ENCODE measurements around the gene SPOCK2. TPM values are rescaled to one million over a fixed set of nuclear protein-coding genes. Genes with fewer than 3 reads are reported as not detected.

SPOCK2 gene
- total RNA-seq, 1 donor from 2014 or later: 187 TPM

GRCh38 chr10:72086466-72087391 lies 1.6 kb downstream of the SPOCK2 start:
- Histone ChIP-seq H3K27ac (peak overlapping the region; percentile 83), H3K4me3 (peak overlapping the region; percentile 60), H3K4me1 (peaks cover 14% of the 10 kb centered on the region), H3K36me3 (no peaks in the 10 kb centered on the region), H3K27me3 (peaks cover 24% of the 10 kb centered on the region), H3K9me3 (no peaks in the 10 kb centered on the region)
- DNase-seq: peak; percentile 80
- intact Hi-C loops (cut with DNase I): no loop called here
- ATAC-seq: peak; percentile 34
- TF ChIP-seq CTCF (IDR thresholded peaks at IDR 0.05): no peak

GRCh38 chr10:72085864-72086465 lies 2.4 kb downstream of the SPOCK2 start:
- DNase-seq: no peak
- Histone ChIP-seq H3K9me3 (no peaks in the 10 kb centered on the region), H3K36me3 (no peaks in the 10 kb centered on the region), H3K4me3 (peak overlapping the region; percentile 60), H3K27me3 (peaks cover 24% of the 10 kb centered on the region), H3K4me1 (peaks cover 14% of the 10 kb centered on the region), H3K27ac (no peak overlapping the region)
- ATAC-seq: no peak
- no peak for TF ChIP-seq CTCF (IDR thresholded peaks at IDR 0.05)
- intact Hi-C loops (cut with DNase I): no loop called here

GRCh38 chr10:72085166-72085565 lies 3.2 kb downstream of the SPOCK2 start:
- DNase-seq: no peak
- intact Hi-C loops (cut with DNase I): no loop called here
- Histone ChIP-seq H3K27ac (no peak overlapping the region), H3K4me1 (peaks cover 14% of the 10 kb centered on the region), H3K27me3 (peaks cover 24% of the 10 kb centered on the region), H3K36me3 (no peaks in the 10 kb centered on the region), H3K9me3 (no peaks in the 10 kb centered on the region), H3K4me3 (no peak overlapping the region)
- ATAC-seq: no peak
- TF ChIP-seq CTCF (IDR thresholded peaks at IDR 0.05): no peak

GRCh38 chr10:72083790-72084459 lies 4.4 kb downstream of the SPOCK2 start:
- Histone ChIP-seq H3K4me1 (peaks cover 14% of the 10 kb centered on the region), H3K27me3 (peaks cover 22% of the 10 kb centered on the region), H3K9me3 (no peaks in the 10 kb centered on the region), H3K4me3 (no peak overlapping the region), H3K36me3 (no peaks in the 10 kb centered on the region), H3K27ac (no peak overlapping the region)
- intact Hi-C loops (cut with DNase I): no loop called here
- DNase-seq: no peak
- no peak for ATAC-seq
- TF ChIP-seq CTCF (IDR thresholded peaks at IDR 0.05): no peak

GRCh38 chr10:72082856-72083789 lies 5.2 kb downstream of the SPOCK2 start:
- H3K4me3 ChIP-seq: no peak overlapping the region
- no peaks in the 10 kb centered on the region for H3K9me3 ChIP-seq
- intact Hi-C loops (cut with DNase I): no loop called here
- no peak for TF ChIP-seq CTCF (IDR thresholded peaks at IDR 0.05)
- H3K27me3 ChIP-seq: peaks cover 14% of the 10 kb centered on the region
- ATAC-seq (no peak), DNase-seq (no peak)
- H3K27ac ChIP-seq: no peak overlapping the region
- peaks cover 7% of the 10 kb centered on the region for H3K4me1 ChIP-seq
- H3K36me3 ChIP-seq: no peaks in the 10 kb centered on the region
